HepG2 (cell line): Measurements from ENCODE around the gene CMTM4. TPM values are rescaled to one million over a fixed set of nuclear protein-coding genes. Genes with fewer than 3 reads are reported as not detected.

Source experiments
- BHLHE40 ChIP-seq: IDR thresholded peaks from 2 replicates; pipeline ENCODE4 v1.6.1; 2011; ENCODE audit warnings: low read length, improper control_type of control experiment
- FOSL2 ChIP-seq: sonication (generic); formaldehyde crosslinking; IDR thresholded peaks from 2 replicates; pipeline ENCODE4 v1.4.0; 2020; ENCODE audit warnings: missing genetic modification reagents
- FOXA3 ChIP-seq: IDR thresholded peaks from 2 replicates; pipeline ENCODE4 v1.6.1; 2016; ENCODE audit warnings: missing genetic modification reagents, missing compliant biosample characterization
- KMT2B ChIP-seq: IDR thresholded peaks from 2 replicates; pipeline ENCODE4 v1.6.1; 2016; ENCODE audit warnings: missing genetic modification reagents, missing compliant biosample characterization
- MATR3 ChIP-seq: sonication (generic); formaldehyde crosslinking; IDR thresholded peaks from 2 replicates; pipeline ENCODE4 v1.4.0; 2020; ENCODE audit warnings: missing genetic modification reagents
- MAZ ChIP-seq, 2 experiments: sonication (generic) in 1 of 2; formaldehyde crosslinking in 1 of 2; IDR thresholded peaks; 2 replicates each; pipeline versions ENCODE4 v1.5.0 to v1.6.1; 2012 to 2020; ENCODE audit warnings: low read depth in 2 of 2, mild to moderate bottlenecking in 2 of 2, borderline replicate concordance in 1 of 2, improper control_type of control experiment in 1 of 2, low read length in 1 of 2, missing genetic modification reagents in 1 of 2, moderate library complexity in 1 of 2
- MZF1 ChIP-seq: sonication (generic); formaldehyde crosslinking; IDR thresholded peaks from 2 replicates; pipeline ENCODE4 v1.8.1; 2023; ENCODE audit warnings: mild to moderate bottlenecking, missing genetic modification reagents, borderline replicate concordance
- SMAD9 ChIP-seq: sonication (generic); formaldehyde crosslinking; IDR thresholded peaks from 2 replicates; pipeline ENCODE4 v1.5.1; 2020; ENCODE audit warnings: mild to moderate bottlenecking, missing genetic modification reagents
- TOPORS ChIP-seq: sonication (generic); formaldehyde crosslinking; IDR thresholded peaks from 2 replicates; pipeline ENCODE4 v1.8.0; 2023; ENCODE audit warnings: mild to moderate bottlenecking, missing genetic modification reagents
- YY1 ChIP-seq: IDR thresholded peaks from 2 replicates; pipeline ENCODE4 v1.6.1; 2011; ENCODE audit warnings: low read length, low read depth, moderate library complexity, mild to moderate bottlenecking; ENCODE audit not compliant: insufficient read depth, insufficient replicate concordance
- ZBTB38 ChIP-seq: sonication (generic); formaldehyde crosslinking; IDR thresholded peaks from 2 replicates; pipeline ENCODE4 v1.5.1; 2020; ENCODE audit warnings: mild to moderate bottlenecking, missing genetic modification reagents
- ZNF274 ChIP-seq: sonication (generic); formaldehyde crosslinking; IDR thresholded peaks from 2 replicates; pipeline ENCODE4 v1.5.1; 2020; ENCODE audit warnings: mild to moderate bottlenecking, missing genetic modification reagents
- ZNF430 ChIP-seq: sonication (generic); formaldehyde crosslinking; IDR thresholded peaks from 2 replicates; pipeline ENCODE4 v1.9.0; 2021; ENCODE audit warnings: mild to moderate bottlenecking, missing genetic modification reagents
- ZNF543 ChIP-seq: sonication (generic); formaldehyde crosslinking; IDR thresholded peaks from 2 replicates; pipeline ENCODE4 v1.4.0; 2020; ENCODE audit warnings: mild to moderate bottlenecking, missing genetic modification reagents
- ZNF746 ChIP-seq: sonication (generic); formaldehyde crosslinking; IDR thresholded peaks from 2 replicates; pipeline ENCODE4 v1.8.0; 2022; ENCODE audit warnings: mild to moderate bottlenecking, missing genetic modification reagents
- polyA plus RNA-seq, 8 experiments: library from polyadenylated mRNA; depleted of rRNA in 3 of 8; stranded (reverse) in 7 of 8; unstranded in 1 of 8; fragments of >200 nt; fragmentation: Illumina TruSeq in 4 of 8; extraction: Trizol in 4 of 8; gene quantifications; 2 replicates each; pipeline versions ENCODE4 v1.2.1 to v1.2.3, GENCODE V29; 2011 to 2016; ENCODE audit warnings: low read depth in 4 of 8, missing spikeins in 1 of 8, mixed read lengths in 1 of 8; ENCODE audit not compliant: insufficient read depth in 1 of 8
- total RNA-seq, 5 experiments: library from RNA; depleted of rRNA; stranded (reverse); fragments of >200 nt; fragmentation: Illumina TruSeq; extraction: Trizol; gene quantifications; 2 replicates each; pipeline ENCODE4 v1.2.3, GENCODE V29; 2016; ENCODE audit warnings: low read depth in 1 of 5
- TF ChIP-seq, protein P1 (sequence below): sonication (generic); IDR thresholded peaks from 2 replicates; pipeline ENCODE4 v1.6.1; 2016; ENCODE audit warnings: low read depth, borderline replicate concordance
- TF ChIP-seq, protein P2 (sequence below): sonication (generic); formaldehyde crosslinking; IDR thresholded peaks from 2 replicates; pipeline ENCODE4 v1.4.0; 2020; ENCODE audit warnings: missing genetic modification reagents, mild to moderate bottlenecking, borderline replicate concordance
- TF ChIP-seq, protein P3 (sequence below): sonication (generic); formaldehyde crosslinking; IDR thresholded peaks from 2 replicates; pipeline ENCODE4 v1.4.0; 2020; ENCODE audit warnings: mild to moderate bottlenecking, missing genetic modification reagents
- TF ChIP-seq, protein P4 (sequence below): sonication (generic); formaldehyde crosslinking; IDR thresholded peaks from 2 replicates; pipeline ENCODE4 v1.8.0; 2022; ENCODE audit warnings: mild to moderate bottlenecking, missing genetic modification reagents

The CMTM4 gene
- total and polyA plus RNA-seq, 2 of the 13 experiments (the other 11 are each of a cell fraction or from before 2014, with no cell fraction given), result 32.0 to 36.3 TPM

DNA sequence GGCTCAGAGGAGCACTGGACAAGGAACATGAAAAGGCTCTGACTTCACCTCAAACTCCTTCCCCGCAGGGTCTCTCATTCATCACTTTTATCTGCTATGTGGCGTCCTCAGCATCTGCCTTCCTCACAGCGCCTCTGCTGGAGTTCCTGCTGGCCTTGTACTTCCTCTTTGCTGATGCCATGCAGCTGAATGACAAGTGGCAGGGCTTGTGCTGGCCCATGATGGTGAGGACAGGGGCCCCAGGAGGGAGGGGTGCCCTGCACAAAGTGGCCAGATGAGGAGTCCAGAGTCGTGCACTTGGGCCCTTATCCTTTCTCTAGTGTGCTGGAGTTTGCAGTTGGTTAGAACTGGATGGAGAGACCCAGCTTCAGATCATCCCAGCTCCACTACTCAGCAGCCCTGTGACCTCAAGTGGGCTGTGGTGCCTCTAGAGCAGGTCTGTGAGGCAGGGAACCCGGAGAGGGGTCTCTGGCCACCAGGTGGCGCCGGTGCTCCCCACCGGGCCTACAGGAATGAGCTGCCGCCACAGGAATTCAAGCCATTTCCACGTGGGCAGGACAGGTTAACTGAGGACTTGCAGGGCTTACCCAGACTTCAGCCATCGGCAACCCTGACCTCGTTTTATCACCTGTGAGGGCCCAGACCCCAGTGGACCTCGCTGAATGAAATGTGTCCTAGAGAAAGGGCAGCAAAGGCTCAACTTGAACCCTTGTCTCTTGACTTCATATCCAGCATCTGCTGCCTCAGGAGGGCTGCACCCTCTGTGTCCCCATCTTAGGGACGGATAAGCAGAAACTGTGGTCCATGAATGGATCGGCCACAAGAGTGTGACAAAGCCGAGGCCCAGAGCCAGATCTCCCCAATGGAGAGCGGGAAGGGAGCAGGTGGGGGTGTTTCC is 88.1 kb downstream of the CMTM4 start (continued):
- TF ChIP-seq MATR3 (CRISPR knock-in tag) (no peak), YY1 (peak; percentile 76), ZNF274 (peak; percentile 98), KMT2B (CRISPR knock-in tag) (peak; percentile 62; the same call in 1 of the 2 replicates), BHLHE40 (peak; percentile 42), FOSL2 (CRISPR knock-in tag) (peak; percentile 56), MAZ (IDR thresholded peaks at IDR 0.05; ENCODE audit: borderline replicate concordance, low read depth, low read length) (0 out of 2 replicates have a peak, but pooled peaks have one; percentile 45), MAZ (CRISPR knock-in tag; IDR thresholded peaks at IDR 0.05; ENCODE audit: low read depth) (peak; percentile 77; the same call in 1 of the 2 replicates), SMAD9 (peak; percentile 83; the same call in 1 of the 2 replicates), TOPORS (CRISPR knock-in tag) (peak; percentile 59; the same call in 1 of the 2 replicates), ZNF543 (CRISPR knock-in tag) (peak; percentile 81; the same call in 1 of the 2 replicates), ZBTB38 (CRISPR knock-in tag) (no peak; the same call in 1 of the 2 replicates), ZNF430 (CRISPR knock-in tag) (no peak), MZF1 (no peak), FOXA3 (CRISPR knock-in tag) (peak; percentile 62), ZNF746 (CRISPR knock-in tag) (0 out of 2 replicates have a peak, but pooled peaks have one; percentile 58)
- TF ChIP-seq, protein P1, sequence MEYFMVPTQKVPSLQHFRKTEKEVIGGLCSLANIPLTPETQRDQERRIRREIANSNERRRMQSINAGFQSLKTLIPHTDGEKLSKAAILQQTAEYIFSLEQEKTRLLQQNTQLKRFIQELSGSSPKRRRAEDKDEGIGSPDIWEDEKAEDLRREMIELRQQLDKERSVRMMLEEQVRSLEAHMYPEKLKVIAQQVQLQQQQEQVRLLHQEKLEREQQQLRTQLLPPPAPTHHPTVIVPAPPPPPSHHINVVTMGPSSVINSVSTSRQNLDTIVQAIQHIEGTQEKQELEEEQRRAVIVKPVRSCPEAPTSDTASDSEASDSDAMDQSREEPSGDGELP, result peak; percentile 47; the same call in 1 of the 2 replicates
- TF ChIP-seq, protein P2, sequence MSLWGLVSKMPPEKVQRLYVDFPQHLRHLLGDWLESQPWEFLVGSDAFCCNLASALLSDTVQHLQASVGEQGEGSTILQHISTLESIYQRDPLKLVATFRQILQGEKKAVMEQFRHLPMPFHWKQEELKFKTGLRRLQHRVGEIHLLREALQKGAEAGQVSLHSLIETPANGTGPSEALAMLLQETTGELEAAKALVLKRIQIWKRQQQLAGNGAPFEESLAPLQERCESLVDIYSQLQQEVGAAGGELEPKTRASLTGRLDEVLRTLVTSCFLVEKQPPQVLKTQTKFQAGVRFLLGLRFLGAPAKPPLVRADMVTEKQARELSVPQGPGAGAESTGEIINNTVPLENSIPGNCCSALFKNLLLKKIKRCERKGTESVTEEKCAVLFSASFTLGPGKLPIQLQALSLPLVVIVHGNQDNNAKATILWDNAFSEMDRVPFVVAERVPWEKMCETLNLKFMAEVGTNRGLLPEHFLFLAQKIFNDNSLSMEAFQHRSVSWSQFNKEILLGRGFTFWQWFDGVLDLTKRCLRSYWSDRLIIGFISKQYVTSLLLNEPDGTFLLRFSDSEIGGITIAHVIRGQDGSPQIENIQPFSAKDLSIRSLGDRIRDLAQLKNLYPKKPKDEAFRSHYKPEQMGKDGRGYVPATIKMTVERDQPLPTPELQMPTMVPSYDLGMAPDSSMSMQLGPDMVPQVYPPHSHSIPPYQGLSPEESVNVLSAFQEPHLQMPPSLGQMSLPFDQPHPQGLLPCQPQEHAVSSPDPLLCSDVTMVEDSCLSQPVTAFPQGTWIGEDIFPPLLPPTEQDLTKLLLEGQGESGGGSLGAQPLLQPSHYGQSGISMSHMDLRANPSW, result peak; percentile 56; the same call in 1 of the 2 replicates
- TF ChIP-seq, protein P3, sequence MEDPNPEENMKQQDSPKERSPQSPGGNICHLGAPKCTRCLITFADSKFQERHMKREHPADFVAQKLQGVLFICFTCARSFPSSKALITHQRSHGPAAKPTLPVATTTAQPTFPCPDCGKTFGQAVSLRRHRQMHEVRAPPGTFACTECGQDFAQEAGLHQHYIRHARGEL (CRISPR knock-in tag), result 0 out of 2 replicates have a peak, but pooled peaks have one; percentile 91
- TF ChIP-seq, protein P4, sequence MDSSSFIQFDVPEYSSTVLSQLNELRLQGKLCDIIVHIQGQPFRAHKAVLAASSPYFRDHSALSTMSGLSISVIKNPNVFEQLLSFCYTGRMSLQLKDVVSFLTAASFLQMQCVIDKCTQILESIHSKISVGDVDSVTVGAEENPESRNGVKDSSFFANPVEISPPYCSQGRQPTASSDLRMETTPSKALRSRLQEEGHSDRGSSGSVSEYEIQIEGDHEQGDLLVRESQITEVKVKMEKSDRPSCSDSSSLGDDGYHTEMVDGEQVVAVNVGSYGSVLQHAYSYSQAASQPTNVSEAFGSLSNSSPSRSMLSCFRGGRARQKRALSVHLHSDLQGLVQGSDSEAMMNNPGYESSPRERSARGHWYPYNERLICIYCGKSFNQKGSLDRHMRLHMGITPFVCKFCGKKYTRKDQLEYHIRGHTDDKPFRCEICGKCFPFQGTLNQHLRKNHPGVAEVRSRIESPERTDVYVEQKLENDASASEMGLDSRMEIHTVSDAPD (CRISPR knock-in tag), result peak; percentile 82
